HG03064 (cell line): ENCODE data around the gene MLLT6.

Source experiments
- ATAC-seq: cut with Tn5 transposase; IDR thresholded peaks from one replicate; pipeline ENCODE4 v1.9.1; 2021; ENCODE audit warnings: low read depth; ENCODE audit not compliant: unreplicated experiment

Gene MLLT6

DNA sequence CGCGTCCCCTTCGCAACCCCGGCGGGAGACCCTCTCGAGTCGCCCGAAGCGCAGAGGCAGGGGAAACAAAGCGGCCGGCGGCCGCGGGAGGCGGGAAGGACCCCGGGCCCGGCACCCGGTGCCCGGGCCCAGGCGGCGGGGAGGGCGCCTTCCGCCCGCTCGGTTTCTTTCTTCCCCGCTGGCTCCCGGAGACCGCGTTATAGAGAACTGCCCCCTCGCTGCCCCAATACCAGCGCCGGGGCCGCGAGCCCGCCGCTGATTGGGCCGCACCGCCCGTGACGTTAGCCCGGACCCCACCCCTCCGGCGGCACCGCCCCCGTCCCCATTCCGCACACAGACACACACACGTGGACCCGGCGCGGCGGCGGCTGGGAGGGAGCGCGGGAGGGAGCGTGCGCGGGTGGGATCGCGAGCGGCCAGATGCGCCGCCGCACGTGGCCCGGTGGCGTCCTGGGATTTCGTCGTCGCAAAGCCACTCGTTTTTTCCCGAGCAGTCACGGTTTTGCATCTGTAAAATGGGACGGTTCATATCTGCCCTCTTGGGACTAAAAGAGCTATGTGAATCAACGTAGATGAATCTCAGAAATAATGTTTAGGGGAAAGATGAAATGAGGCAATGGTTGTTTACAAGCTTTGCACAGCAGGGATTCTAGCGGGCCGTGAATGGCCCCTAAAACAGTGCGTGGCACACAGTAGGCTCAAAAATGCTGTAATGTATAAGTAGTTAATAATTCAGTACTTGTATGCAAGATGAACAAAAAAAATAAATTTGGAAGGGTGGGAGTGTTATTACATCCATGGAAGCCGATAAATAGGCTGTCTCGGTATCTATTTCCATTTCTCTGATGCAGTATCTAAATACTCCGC lies 30.1 kb upstream of the MLLT6 start, which contains the start of gene EPOP:
Gene EPOP, minus strand, starts transcription at position 209 of the 867 bp plus-strand sequence. CDS start 462 bp downstream, outside the sequence.
- peak; percentile 52 for ATAC-seq

DNA sequence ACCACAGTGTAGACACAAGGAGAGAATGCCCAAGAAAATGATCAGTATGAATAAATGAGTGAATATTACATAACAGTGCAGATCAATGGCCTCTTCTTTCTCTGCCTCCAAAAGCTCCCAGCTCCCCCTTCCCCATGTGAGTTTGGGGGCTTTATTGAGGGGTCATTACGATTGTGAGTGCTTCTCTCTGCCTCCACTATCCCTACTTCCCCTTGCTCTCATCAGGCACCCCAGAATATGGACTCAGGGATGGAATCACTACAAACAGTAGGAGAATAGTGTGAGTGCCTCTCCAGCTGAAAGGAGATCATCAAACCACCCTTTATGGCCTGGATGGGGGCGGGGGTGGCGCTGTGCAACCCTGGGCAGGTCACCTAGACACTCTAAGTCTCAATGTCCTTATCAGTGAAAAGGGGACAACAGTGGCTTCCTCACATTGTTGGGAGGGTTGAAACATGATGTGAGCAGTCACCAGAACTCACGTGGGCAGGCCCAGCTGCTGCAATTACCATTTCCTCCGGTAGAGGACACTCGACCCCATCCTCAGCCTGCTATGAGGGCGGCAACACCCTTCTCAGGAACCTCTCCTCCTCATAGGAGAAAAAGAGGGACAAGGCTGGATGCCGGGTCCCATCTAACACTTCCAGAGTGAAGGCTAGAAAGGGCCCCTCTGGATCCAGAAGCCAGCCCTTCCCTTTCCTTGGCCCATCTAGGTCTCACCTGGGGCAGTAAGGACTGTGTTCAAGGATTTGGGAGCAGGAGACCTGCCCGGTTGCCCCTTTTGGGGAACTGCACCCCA lies 28.2 kb upstream of the MLLT6 start:
- no peak for ATAC-seq

DNA sequence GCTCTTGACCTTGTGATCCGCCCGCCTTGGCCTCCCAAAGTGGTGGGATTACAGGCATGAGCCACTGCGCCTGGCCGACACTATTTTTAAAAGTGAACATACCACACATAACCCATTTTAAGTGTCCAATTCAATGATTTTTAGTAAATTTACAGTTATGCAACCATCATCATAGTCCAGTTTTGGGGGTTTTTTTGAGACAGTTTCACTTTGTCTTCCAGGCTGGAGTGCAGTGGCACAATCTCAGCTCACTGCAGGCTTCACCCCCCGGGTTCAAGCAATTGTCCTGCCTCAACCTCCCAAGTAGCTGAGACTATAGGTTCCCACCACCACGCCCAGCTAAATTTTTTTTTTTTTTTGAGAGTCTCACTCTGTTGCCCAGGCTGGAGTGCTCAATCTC lies 27.3 kb upstream of the MLLT6 start:
- no peak for ATAC-seq

DNA sequence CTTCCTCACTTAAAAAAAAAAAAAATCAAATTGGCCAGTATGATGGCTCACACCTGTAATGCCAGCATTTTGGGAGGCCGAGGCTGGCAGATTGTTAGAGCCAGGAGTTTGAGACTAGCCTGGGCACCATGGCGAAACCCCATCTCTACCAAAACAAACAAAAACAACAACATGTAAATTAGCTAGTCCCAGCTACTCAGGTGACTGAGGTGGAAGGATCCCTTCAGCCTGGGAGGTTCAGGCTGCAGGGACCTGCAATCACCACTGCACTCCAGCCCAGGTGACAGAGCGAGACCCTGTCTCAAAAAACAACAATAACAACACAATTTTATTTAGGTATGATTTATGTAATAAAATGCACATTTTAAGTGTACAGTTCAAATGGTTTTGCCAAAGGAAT lies 24.0 kb upstream of the MLLT6 start:
- no peak for ATAC-seq

DNA sequence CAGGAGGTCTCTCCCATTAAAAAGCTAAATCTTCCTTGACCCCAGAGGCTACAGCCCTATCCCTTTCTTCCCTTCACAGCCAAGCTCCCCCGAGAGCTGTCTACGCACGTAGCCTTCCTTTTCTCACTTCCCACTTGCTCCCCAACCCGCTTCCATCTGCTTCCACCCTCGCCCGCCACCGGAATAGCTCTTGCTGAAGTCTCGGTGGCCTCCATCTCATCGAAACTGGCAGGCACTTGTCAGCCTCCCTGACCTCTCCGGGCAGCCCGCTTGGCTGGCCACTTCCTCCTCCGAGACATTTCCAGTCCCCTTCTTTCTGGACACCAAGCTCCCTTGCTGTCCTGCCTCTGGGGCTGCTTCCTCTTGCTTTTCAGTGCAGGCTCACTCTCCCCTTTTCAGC lies 19.6 kb upstream of the MLLT6 start:
- no peak for ATAC-seq

DNA sequence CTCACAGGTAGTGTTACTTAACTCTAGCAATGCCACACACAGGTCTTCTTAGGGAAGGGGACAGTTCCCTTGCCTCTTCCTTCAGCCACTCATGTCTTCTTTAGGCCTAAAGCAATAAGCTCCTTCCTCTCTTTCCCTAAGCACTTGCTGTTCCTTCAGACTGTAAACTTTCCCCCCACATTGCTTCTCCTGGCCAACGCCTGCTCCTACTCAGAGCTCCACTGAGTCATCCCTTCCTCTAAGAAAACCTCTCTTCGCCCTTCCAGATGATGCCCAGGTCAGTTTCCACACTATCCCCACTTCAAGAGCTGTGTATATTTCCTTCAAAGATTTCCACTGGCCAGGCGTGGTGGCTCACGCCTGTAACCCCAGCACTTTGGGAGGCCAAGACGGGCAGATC lies 17.8 kb upstream of the MLLT6 start:
- no peak for ATAC-seq

DNA sequence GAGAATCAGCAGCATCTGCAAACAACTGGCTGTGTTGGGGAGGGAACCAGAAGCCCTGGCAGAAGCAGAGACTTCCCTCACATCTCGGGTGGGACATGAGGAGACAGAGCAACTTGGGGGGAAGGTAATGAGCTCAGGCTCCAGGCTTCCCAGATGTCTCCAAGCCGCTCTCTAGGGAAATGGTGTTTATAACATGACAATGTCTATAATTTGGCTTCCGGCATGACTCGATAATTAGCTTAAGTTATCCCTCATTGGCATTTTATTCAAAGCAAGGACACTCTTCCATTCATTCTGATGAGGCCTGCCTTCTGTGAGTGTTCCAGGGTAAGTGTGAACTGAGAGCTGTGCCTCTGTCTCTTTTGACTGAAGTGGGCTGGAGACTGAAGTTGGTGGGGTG lies 14.7 kb upstream of the MLLT6 start:
- no peak for ATAC-seq

DNA sequence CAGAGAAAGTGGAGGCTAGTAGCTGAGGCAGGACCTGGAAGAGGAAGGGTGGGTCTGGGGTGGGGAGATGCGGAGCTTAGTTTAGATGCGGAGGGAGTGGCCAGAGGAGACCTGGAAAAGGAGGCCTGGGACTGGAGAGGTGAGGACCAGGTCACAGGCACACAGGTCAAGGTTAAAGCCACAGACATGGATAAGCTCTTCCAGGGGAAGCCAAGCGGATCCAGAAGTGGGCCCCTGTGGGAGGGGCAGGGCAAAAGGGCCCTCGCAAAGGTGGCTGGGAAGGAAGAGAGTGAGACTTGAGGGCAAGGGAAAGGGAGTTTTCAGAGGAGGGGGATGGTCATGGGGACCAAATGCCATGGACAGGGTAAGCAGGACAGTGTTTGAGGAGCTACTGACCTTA lies 13.9 kb upstream of the MLLT6 start:
- ATAC-seq: no peak

DNA sequence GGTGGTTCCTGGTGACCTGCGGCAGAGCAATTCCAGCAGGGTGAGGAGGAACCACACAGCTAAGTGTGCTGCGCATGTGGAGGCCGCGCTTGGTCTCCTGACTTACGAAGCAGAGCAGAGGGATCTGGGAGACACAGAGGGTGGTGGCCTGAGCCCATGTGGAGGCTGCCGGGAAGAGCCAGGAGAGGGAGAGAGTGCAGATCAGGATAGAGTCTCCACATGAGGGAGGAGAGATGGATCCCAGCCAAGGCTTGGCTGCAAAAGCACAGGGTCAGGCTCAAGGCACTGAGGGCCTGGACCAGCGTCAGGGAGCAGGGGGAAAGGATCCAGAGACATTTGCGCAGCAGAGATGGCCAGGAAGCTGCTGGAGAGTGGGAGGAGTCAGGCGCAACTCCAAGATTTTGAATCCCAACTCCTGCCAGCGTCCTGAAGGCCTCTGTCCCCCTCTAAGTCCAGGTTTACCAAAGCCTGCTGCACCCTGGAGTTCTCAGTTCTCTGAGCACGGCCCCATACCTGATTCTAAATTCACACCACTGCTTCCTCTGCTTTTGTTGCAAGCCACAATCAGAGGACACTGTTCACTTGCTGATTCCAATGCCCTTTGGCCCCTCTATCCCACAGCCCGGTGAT lies 11.3 kb upstream of the MLLT6 start:
- no peak for ATAC-seq

DNA sequence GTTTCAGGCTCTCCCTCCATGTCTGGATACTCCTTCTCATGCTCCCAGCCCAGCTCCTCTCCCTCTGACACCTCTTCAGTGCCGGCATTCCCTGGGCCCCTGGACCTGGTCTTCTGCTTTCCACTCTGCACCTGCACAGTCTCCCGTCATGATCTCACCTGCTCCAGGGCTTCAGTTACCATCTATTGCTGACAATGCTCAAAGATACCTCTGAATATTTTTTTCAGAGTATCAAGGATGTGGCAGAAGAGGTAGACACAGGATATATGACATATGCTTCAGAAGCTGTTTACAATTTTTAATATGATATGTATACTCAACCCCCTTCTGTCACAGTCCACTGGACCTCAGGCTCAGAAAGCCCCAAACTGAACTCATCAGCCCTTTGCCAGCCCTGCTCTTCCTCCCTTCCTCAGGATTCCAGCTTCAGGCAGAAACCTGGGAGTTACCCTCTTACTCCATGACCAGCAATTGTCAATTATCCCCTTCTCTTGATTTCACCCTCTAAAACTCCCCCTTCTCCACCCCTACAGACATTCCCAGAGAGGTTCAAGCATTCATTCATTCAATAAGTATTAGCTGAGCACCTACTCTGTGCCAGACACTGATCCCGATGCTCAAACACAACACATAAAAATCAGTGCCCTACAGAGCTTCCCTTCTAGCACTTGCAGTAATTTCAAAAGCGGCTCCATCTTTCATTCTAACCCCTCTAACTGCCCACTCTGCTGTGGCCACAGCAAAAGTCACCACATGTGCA lies 7.8 kb upstream of the MLLT6 start:
- ATAC-seq: no peak

DNA sequence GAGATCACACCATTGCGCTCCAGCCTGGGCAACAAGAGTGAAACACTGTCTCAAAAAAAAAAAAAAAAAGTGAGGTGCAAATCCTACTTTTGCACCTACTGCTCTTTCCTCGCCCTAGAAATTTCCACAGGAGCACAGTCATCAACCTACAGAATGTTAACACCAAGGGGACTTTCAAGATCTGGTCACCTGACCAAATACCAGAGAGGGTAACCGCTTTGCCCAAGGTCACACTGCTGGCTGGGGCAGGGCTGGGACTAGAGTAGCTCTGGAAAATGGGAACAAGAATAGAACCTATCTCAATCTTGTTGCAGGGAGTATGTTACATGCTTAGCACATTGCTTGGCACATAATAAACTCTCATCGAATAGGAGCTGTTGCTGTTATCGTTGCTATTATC lies 6.3 kb upstream of the MLLT6 start:
- no peak for ATAC-seq

DNA sequence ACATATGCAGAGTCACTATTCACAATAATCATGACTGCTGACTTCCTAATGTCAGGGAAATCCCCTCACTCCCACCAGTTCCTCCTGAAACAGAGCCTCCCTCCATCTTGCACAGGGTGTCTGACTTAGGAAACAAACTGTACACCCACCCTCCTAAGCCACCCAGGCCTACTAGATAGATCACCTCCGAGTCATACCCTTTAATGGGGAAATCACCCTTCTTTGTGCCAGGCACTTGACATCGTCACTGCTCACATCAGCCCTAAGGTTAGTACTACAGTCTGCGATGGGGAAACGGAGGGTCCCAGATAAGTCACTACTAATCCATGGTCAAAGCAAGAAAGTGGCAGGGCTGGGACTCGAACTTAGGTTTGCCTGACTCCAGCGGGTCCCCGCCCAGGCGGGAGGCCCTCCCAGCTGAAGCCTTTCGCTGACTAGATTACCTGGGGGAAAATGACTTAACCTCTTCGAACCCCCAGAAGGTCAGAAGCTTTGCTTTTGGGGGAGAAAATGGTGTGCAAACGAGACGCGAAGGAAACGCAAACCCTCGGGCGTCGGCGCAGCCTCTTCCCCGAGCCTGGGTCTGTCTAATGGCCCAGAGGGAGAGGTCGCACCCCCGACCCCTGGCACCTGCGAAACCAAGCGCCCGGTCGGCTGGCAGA lies 3.4 kb upstream of the MLLT6 start:
- no peak for ATAC-seq

DNA sequence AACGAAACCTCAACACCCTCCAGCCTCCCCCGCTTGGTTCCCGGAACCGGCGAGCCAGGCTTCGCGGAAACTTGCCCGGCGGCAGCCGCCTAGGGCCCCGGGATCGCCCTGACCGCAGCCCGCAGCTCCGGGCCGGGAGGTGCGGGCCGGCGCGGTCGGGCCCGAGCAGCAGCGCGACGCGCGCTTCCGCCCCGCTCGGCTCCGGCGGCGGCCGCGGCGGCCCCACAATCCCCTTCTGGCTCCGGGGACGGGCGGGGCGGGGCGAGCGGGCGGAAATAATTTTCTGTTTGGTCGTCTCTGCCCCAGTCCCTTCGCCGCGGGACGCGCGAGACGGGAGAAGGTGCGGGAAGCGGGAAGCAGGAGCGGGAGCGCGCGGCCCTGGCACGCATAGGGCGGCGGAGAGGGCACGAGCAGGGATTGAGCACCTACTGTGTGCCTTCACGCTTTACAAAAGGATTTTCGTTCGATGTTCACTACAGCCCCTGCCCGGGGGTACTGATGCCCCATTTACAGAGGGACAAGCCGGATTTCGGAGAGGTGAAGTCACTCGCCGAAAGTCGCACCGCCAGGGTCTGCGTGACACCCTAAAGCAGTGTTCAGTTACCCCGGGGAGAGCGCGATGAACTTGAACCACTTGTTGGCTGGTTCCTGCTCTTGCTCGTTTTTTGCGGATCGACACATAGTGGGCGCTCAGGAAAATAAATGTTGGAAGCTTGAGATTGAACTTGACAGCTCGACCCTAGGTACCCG lies 2.7 kb upstream of the MLLT6 start:
- no peak for ATAC-seq

DNA sequence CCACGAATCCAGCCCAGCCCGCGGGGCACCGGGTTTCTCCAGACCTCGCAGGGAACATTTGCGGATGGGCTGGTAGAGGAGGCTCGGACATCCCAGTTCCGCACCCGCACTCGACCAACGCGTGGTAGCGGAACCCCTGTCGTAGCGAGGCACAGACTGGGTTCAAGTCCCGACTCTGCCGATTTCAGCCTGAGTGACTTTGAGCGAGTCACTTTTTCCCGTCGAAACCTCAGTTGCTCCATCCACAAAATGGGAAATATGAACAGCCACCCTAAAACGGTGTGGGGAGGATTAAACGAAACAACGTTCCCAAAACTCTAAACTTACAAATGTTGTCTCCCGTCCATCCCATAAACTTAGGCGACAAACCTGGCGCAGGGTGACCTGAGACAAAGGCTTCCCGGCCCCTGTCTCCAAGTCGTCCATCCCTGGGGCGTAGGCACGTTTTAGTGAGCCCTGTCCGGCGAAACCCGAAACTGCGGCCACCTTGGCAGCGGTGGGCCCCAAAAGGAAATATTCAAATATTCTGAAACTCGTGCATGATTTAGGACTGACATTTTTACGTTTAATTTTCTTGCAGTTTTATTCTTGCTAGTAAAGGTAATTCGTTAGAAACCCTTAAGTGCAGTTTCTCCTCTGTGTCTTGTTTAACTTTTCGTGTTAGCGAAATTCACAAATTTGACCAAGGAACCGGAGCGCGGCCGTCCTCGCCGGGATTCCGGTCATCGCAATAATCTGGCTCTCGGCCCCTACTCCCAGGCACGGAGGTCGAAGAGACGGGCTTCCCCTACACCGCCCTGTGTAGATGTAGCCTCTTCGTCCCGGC lies 1.9 kb upstream of the MLLT6 start:
- no peak for ATAC-seq

DNA sequence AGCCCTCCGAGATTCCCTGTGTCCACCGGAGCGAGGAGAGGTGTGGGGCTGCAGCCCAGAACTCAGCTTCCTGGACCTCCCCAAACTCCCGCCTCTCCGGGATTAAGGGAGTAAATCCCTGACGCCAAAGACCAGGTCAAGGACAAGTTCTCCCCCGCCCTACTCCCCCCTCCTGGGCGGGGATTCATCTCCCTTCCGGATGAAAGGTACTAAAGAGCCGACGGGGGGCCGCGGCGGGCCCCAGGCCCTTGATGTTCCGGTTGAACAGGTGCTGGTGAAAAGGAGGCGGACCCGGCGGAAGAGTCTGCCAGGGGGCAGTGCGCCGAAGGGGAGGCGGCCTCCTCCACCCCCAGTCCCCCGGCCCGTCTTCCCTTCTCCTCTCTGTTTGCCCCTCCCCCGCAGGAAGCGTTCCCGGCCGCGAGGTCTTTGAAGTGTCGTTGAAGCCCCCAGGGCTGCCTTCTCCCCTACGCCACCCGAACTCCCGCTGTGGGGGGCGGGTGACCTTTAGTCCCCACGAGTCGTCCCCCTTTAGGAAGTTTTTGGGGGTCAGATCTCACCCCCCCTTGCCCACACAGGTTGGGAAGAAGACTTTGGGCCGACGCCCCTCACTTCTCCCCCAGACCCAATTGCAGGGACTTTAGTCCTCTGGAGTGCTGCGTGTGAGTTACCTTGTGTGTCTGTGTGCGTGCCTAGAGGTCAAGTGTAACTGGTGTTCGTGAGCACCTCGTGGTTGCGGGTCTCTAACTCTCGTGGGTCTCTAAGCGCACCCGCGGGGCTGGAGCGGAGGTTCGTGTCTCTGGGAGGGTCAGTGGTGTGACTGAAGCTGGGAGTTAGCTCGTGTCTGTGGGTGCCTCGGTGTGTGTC lies 1.1 kb upstream of the MLLT6 start:
- ATAC-seq: no peak

DNA sequence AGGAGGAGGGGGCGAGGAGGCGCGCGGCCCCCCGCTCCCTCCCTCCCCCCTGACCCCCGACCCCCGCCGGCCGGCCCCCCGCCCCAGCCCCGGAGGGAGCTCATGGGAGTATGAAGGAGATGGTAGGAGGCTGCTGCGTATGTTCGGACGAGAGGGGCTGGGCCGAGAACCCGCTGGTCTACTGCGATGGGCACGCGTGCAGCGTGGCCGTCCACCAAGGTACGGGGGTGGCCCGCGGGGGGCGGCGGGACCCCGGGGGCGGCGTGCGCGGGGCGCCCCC lies 390 bp downstream of the MLLT6 start:
- no peak for ATAC-seq

DNA sequence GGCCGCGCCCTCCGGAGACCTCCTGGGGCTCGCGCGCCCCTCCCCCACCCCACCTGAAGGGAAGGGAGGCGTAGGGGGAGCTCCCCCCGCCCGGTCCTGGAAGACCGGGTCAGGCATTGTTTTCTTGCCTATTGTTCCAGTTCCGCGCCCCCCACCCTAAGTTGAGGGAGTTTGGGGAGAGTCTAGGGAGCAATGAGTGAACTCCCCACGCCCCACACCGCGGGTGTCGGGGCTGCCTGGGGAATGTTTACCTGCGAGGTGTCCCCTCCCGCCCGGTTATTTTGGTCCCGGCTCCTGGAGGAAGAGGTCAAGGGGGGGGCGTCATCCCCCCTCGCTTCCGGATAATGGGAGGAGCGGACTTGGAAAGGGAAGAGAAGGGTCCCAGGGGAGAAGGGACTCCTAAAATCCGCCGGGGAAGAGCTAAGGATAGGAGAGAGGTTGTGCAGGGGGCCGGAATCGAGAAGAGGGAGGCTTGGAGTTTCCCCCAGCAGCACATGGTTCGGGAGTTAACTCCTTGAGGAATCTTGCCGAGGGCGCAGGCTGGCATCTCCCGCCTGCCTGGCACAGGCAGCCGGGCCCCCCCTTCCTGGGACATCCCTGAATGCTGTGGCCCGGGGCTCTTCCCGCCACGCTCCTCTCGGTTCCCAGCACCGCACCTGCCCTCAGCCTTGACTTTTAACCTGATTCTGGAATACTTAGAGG lies 881 bp downstream of the MLLT6 start:
- ATAC-seq: no peak
